GM06990 (cell line): ENCODE results near the gene HAP1.
"Not testable (repeated sequence)": the region's sequence is repeated elsewhere in the genome, so short reads cannot be mapped to it uniquely, and the experiment has no call there.

Source experiments
- DNase-seq: peaks from one replicate; pipeline ENCODE4 v3.0.0-alpha.2; 2011; ENCODE audit not compliant: insufficient read length; ENCODE audit errors: extremely low read depth
- H3K27me3 ChIP-seq: replicated peaks from 2 replicates; pipeline ENCODE4 v1.6.0; 2011; ENCODE audit warnings: low read length; ENCODE audit not compliant: control insufficient read depth, insufficient read depth
- H3K36me3 ChIP-seq: 2 replicates; pipeline ENCODE4 v1.5.1; 2011; ENCODE audit warnings: low read length; ENCODE audit not compliant: control insufficient read depth, insufficient read depth
- H3K4me3 ChIP-seq: replicated peaks from 2 replicates; pipeline ENCODE4 v1.5.1; 2011; ENCODE audit warnings: low read depth, mild to moderate bottlenecking, control low read depth, low read length
- TF ChIP-seq, protein P1 (sequence below): IDR thresholded peaks from 2 replicates; pipeline ENCODE4 v1.5.1; 2011; ENCODE audit warnings: low read length, control low read depth, mild to moderate bottlenecking, inconsistent platforms; ENCODE audit not compliant: insufficient read depth, poor library complexity, severe bottlenecking

HAP1 gene

DNA sequence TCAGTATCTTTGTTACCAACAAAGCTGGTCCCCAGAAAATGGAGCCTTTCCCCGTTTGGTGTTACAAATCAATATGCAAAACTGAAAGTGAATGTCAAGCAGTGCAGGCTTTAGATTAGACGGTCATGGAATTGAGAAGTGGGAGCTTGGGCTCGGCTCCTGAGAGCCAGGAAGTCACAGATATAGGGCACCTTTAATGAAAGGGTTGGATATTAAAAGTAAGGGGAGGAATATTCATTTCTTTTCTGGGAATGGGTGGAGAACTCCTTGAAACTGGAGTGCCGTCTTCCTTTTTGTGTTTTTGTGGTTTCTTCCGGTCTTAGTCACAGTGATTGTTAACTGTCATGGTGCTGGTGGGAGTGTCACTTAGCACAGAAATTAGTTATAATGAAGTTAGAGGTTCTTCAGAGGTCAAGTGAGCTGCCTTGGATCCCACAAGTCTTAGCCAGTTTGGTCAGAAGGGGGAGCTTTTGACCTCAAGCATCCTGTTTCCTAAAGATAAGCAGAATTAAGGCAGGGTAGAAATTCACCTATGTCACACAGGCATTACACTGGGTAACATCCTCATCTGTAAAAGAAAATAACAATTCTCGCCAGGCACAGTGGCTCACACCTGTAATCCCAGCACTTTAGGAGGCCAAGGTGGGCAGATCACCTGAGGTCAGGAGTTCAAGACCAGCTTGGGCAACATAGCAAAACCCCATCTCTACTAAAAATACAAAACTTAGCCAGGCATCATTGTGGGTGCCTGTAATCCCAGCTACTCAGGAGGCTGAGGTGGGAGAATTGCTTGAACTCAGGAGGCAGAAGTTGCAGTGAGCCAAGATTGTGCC is 55.3 kb downstream of the HAP1 start:
- Histone ChIP-seq H3K4me3 (peak overlapping the region; percentile 55), H3K36me3 (no peaks in the 10 kb centered on the region), H3K27me3 (no peaks in the 10 kb centered on the region)
- TF ChIP-seq, protein P1, sequence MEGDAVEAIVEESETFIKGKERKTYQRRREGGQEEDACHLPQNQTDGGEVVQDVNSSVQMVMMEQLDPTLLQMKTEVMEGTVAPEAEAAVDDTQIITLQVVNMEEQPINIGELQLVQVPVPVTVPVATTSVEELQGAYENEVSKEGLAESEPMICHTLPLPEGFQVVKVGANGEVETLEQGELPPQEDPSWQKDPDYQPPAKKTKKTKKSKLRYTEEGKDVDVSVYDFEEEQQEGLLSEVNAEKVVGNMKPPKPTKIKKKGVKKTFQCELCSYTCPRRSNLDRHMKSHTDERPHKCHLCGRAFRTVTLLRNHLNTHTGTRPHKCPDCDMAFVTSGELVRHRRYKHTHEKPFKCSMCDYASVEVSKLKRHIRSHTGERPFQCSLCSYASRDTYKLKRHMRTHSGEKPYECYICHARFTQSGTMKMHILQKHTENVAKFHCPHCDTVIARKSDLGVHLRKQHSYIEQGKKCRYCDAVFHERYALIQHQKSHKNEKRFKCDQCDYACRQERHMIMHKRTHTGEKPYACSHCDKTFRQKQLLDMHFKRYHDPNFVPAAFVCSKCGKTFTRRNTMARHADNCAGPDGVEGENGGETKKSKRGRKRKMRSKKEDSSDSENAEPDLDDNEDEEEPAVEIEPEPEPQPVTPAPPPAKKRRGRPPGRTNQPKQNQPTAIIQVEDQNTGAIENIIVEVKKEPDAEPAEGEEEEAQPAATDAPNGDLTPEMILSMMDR, result peak; percentile 47
- DNase-seq, result peak; percentile 50

DNA sequence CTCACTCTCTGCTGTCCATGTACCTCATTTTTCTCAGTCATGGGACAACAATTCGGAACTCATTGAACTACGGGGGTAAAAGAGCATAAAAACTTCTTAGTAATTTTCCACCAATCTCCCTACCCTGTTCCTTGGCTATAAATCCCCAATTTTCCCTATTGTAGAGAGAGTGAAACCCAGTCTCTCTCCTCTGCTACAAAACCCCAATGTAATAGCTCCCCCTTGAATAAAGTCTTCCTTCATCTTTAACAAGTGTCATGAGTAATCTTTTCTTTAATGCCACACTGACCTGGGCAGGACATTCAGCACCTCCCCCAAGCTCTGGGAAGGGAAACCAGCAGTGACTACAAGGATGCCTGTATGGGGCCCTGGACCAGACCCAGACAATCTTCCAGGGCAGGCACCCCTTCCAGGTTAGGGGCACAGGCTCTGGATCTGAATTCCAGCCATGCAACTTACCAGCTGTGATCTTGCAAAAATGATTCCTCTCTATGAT is 56.0 kb downstream of the HAP1 start:
- H3K4me3 ChIP-seq, result peak overlapping the region; percentile 55

DNA sequence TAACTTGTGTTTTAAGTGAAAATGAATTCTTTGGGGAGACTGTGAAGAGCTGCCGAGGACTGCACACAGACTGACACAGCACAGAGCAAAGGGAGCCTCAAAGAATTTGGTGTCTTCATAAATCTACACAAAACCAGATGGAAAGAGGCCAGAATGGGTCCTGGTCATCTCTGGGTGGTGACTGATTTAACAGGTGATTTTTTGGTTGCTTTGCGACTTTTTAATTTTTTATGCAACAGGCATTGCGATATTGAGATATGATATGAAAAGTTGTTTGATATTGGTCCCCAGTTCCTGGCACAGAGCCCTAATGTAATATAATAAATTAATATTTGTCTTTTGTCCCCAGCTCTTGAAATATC is 58.4 kb downstream of the HAP1 start:
- no peaks in the 10 kb centered on the region for H3K36me3 ChIP-seq
- H3K27me3 ChIP-seq, result no peaks in the 10 kb centered on the region
- H3K4me3 ChIP-seq, result no peak overlapping the region
- no peak for DNase-seq
- TF ChIP-seq, protein P1, result no peak

More for the DNA sequence above, 56.0 kb downstream of the HAP1 start:
- TF ChIP-seq, protein P1, result no peak
- DNase-seq, result no peak
- no peaks in the 10 kb centered on the region for H3K36me3 ChIP-seq
- H3K27me3 ChIP-seq, result no peaks in the 10 kb centered on the region

DNA sequence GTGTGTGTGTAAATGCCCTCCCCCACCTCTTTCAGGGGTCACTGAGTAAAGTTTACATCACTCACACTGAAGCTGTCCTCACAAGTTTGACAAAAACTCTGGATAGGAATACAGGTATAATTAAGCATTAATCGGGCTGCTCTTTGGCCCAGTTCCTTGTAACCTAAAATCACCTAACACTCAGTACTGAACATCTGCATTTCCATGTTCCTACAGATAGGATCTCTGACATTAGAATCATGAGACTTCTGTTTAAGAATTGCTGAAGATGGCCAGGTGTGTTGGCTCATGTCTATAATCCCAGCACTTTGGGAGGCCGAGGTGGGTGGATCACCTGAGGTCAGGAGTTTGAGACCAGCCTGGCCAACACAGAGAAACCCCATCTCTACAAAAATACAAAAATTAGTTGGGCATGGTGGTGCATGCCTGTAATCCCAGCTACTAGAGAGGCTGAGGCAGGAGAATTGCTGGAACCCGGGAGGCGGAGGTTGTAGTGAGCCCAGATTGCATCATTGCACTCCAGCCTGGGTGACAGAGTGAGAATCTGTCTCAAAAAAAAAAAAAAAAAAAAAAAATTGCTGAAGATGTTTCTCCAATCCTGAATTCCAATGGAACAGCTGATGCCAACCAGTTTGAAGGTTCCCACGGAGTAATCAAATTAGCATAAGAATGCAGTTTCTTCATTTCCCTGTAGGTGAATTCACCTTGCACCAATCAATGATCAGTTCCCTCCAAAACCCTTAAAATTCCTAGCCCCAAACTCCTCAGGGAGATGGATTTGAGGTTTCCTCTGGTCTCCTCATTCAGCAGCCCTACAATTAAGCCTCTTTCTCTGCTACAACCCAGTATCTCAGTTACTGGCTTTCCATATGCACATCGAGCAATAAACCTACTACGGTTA is 59.0 kb downstream of the HAP1 start:
- not testable (repeated sequence) for H3K4me3 ChIP-seq

More for the DNA sequence above, 59.0 kb downstream of the HAP1 start:
- not testable (repeated sequence) for DNase-seq, H3K36me3 ChIP-seq, H3K27me3 ChIP-seq
